Mononuclear cell (primary cell): ENCODE results near the gene PRR16. TPM values are rescaled to one million over a fixed set of nuclear protein-coding genes. Genes with fewer than 3 reads are reported as not detected.

ENCODE experiments used
- H3K27me3 ChIP-seq: 2 replicates; pipeline ENCODE4 v1.6.0; 2011; ENCODE audit warnings: low read length, control low read depth; ENCODE audit not compliant: insufficient read depth
- H3K4me1 ChIP-seq: 2 replicates; pipeline ENCODE4 v1.5.1; 2011; ENCODE audit warnings: mild to moderate bottlenecking, low read length, control low read depth; ENCODE audit not compliant: insufficient read depth
- H3K4me3 ChIP-seq: 2 replicates; pipeline ENCODE4 v1.5.1; 2011; ENCODE audit warnings: mild to moderate bottlenecking, low read length, moderate library complexity
- H3K9me3 ChIP-seq: 2 replicates; pipeline ENCODE4 v1.5.1; 2011; ENCODE audit warnings: low read depth, mild to moderate bottlenecking, control low read depth, low read length
- total RNA-seq: library from RNA; depleted of rRNA; stranded (reverse); fragments of >200 nt; gene quantifications from one replicate; pipeline ENCODE4 v1.2.3, GENCODE V29; 2012

Gene PRR16
- total RNA-seq, 1 donor, result 0.63 TPM

GRCh38 chr5:120717381-120717780 is 253.3 kb downstream of the PRR16 start:
- Histone ChIP-seq H3K4me3 (no peak overlapping the region), H3K4me1 (no peaks in the 10 kb centered on the region), H3K9me3 (no peaks in the 10 kb centered on the region), H3K27me3 (no peaks in the 10 kb centered on the region)

GRCh38 chr5:120730214-120730613 is 266.1 kb downstream of the PRR16 start:
- no peaks in the 10 kb centered on the region for H3K27me3 ChIP-seq
- H3K4me3 ChIP-seq, result no peak overlapping the region
- H3K4me1 ChIP-seq, result no peaks in the 10 kb centered on the region
- H3K9me3 ChIP-seq, result no peaks in the 10 kb centered on the region

- no peaks in the 10 kb centered on the region for H3K4me1 ChIP-seq
- H3K27me3 ChIP-seq, result no peaks in the 10 kb centered on the region
- no peaks in the 10 kb centered on the region for H3K9me3 ChIP-seq
- no peak overlapping the region for H3K4me3 ChIP-seq
These were observed 269.9 kb downstream of the PRR16 start for GRCh38 chr5:120734033-120734432.

GRCh38 chr5:120735076-120735475 is 271.0 kb downstream of the PRR16 start:
- H3K4me1 ChIP-seq, result no peaks in the 10 kb centered on the region
- H3K4me3 ChIP-seq, result no peak overlapping the region

More at GRCh38 chr5:120735076-120735475, 271.0 kb downstream of the PRR16 start:
- H3K27me3 ChIP-seq, result no peaks in the 10 kb centered on the region
- H3K9me3 ChIP-seq, result no peaks in the 10 kb centered on the region
